ENCODE results near the gene PDZRN3. TPM values are rescaled to one million over a fixed set of nuclear protein-coding genes. Genes with fewer than 3 reads are reported as not detected.

The PDZRN3 gene
- total and polyA plus RNA-seq, 4 donors = 0.69 to 1.8 (median 0.92) TPM

DNA sequence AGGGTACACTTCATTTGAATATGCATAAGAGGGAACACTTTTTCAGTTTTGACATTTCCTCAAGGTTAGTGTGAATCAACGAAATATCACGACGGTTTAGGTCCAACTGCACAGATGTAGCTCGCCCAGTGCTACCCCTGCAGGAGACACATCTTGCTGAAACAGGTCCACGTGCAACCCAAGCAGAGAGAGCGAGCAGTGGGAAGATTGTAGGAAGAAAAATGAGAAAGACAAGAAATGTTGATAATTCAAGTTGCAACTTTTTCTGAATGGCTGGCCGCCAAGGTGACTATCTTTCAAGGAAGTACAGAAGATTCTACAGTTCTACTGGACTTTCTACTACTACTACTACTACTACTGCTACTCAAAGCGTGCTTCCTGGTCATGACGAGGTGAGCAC lies 231.7 kb downstream of the PDZRN3 start:
- 88% methylated on average over 9 of the region's 9 CpGs for WGBS
- no peak for TF ChIP-seq NR2F2 (IDR thresholded peaks at IDR 0.05)
- TF ChIP-seq, protein P1, sequence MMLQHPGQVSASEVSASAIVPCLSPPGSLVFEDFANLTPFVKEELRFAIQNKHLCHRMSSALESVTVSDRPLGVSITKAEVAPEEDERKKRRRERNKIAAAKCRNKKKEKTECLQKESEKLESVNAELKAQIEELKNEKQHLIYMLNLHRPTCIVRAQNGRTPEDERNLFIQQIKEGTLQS (IDR thresholded peaks at IDR 0.05) = no peak
- no peak for TF ChIP-seq EGR1 (IDR thresholded peaks at IDR 0.05; ENCODE audit: low read depth in 2 of 2)
- Histone ChIP-seq H3K27ac (ENCODE audit: low read depth in 1 of 2, low read length in 2 of 2) (no peak overlapping the region), H3K4me3 (ENCODE audit: low read depth in 1 of 3, low read length in 3 of 3) (no peak overlapping the region), H3K4me1 (ENCODE audit: control insufficient read depth in 4 of 4, insufficient read depth in 4 of 4, low read length in 3 of 4) (no peaks in the 10 kb centered on the region), H3K27me3 (ENCODE audit: control insufficient read depth in 4 of 4, insufficient read depth in 4 of 4, low read length in 3 of 4) (no peaks in the 10 kb centered on the region), H3K9me3 (ENCODE audit: control insufficient read depth in 4 of 4, low read length in 3 of 4) (no peaks in the 10 kb centered on the region), H3K36me3 (ENCODE audit: control insufficient read depth in 4 of 4, insufficient read depth in 3 of 4, low read depth in 1 of 4, low read length in 3 of 4) (no peaks in the 10 kb centered on the region), H3K9ac (ENCODE audit: low read depth in 1 of 2, low read length in 2 of 2) (no peak overlapping the region)
- DNase-seq (ENCODE audit: low spot score) = no peak

DNA sequence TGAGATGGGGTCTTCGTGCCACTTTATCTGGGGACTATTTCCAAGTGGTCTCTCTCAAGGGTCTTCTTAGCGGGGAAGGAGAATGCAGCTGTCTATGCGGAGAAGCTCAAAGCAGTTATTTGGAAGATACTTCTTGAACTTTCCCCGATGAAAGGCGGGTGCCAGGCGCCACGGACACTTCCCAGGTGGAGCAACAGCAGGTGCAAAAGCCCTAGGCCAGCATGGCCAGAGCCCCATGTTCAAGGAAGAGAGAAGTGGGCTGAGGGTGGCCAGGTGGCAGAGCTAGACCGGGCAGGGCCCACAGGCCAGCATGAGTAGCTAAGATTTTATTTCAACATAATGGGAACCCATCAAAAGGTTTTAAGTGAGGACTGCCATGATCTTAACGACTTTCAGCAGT lies 232.8 kb downstream of the PDZRN3 start:
- Histone ChIP-seq H3K9me3 (ENCODE audit: control insufficient read depth in 4 of 4, low read length in 3 of 4) (no peaks in the 10 kb centered on the region), H3K4me1 (ENCODE audit: control insufficient read depth in 4 of 4, insufficient read depth in 4 of 4, low read length in 3 of 4) (no peaks in the 10 kb centered on the region), H3K4me3 (ENCODE audit: low read depth in 1 of 3, low read length in 3 of 3) (no peak overlapping the region), H3K36me3 (ENCODE audit: control insufficient read depth in 4 of 4, insufficient read depth in 3 of 4, low read depth in 1 of 4, low read length in 3 of 4) (no peaks in the 10 kb centered on the region), H3K9ac (ENCODE audit: low read depth in 1 of 2, low read length in 2 of 2) (no peak overlapping the region), H3K27ac (ENCODE audit: low read depth in 1 of 2, low read length in 2 of 2) (no peak overlapping the region), H3K27me3 (ENCODE audit: control insufficient read depth in 4 of 4, insufficient read depth in 4 of 4, low read length in 3 of 4) (no peaks in the 10 kb centered on the region)
- 84% methylated on average over 9 of the region's 9 CpGs for WGBS
- no peak for DNase-seq (ENCODE audit: low spot score)
- TF ChIP-seq SP1 (IDR thresholded peaks at IDR 0.05) (no peak), TAF1 (conservative IDR thresholded peaks at IDR 0.05) (no peak), EGR1 (IDR thresholded peaks at IDR 0.05; ENCODE audit: low read depth in 2 of 2) (no peak), RAD21 (IDR thresholded peaks at IDR 0.05) (no peak)
- TF ChIP-seq, protein P2, sequence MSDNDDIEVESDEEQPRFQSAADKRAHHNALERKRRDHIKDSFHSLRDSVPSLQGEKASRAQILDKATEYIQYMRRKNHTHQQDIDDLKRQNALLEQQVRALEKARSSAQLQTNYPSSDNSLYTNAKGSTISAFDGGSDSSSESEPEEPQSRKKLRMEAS (IDR thresholded peaks at IDR 0.05) = no peak
- TF ChIP-seq, protein P3, sequence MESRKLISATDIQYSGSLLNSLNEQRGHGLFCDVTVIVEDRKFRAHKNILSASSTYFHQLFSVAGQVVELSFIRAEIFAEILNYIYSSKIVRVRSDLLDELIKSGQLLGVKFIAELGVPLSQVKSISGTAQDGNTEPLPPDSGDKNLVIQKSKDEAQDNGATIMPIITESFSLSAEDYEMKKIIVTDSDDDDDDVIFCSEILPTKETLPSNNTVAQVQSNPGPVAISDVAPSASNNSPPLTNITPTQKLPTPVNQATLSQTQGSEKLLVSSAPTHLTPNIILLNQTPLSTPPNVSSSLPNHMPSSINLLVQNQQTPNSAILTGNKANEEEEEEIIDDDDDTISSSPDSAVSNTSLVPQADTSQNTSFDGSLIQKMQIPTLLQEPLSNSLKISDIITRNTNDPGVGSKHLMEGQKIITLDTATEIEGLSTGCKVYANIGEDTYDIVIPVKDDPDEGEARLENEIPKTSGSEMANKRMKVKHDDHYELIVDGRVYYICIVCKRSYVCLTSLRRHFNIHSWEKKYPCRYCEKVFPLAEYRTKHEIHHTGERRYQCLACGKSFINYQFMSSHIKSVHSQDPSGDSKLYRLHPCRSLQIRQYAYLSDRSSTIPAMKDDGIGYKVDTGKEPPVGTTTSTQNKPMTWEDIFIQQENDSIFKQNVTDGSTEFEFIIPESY (IDR thresholded peaks at IDR 0.05) = no peak
- TF ChIP-seq, protein P1 (IDR thresholded peaks at IDR 0.05) = no peak

DNA sequence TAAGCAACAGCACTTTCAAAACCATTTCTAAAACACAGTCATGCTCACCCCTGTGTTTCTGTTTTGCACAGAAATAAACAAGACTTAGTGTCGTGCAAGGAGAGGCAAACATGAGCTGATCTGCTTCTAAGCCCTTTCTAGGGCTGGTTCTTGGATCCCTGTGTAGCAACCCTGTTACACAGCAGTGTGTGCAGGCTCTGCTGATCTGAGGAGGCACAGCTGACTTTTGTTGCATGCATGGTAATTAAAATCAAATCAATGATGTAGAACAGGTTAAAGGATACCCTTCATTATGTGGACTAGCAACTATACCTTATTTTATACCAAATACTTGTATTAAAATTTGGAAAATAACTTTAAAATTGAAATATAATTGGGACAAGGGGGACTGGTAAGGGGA lies 234.8 kb downstream of the PDZRN3 start:
- 80% methylated on average over 1 of the region's 1 CpG for WGBS
- H3K27me3 ChIP-seq (ENCODE audit: control insufficient read depth in 4 of 4, insufficient read depth in 4 of 4, low read length in 3 of 4) = no peaks in the 10 kb centered on the region
- H3K4me1 ChIP-seq (ENCODE audit: control insufficient read depth in 4 of 4, insufficient read depth in 4 of 4, low read length in 3 of 4) = no peaks in the 10 kb centered on the region
- no peak overlapping the region for H3K27ac ChIP-seq (ENCODE audit: low read depth in 1 of 2, low read length in 2 of 2)
- H3K9ac ChIP-seq (ENCODE audit: low read depth in 1 of 2, low read length in 2 of 2) = no peak overlapping the region
- no peaks in the 10 kb centered on the region for H3K36me3 ChIP-seq (ENCODE audit: control insufficient read depth in 4 of 4, insufficient read depth in 3 of 4, low read depth in 1 of 4, low read length in 3 of 4)
- H3K9me3 ChIP-seq (ENCODE audit: control insufficient read depth in 4 of 4, low read length in 3 of 4) = peaks cover 0 to 2% (median 0%) of the 10 kb centered on the region in 4 donors
- no peak overlapping the region for H3K4me3 ChIP-seq (ENCODE audit: low read depth in 1 of 3, low read length in 3 of 3)
- DNase-seq (ENCODE audit: low spot score) = no peak
- TF ChIP-seq SP1 (IDR thresholded peaks at IDR 0.05) (no peak), YY1 (IDR thresholded peaks at IDR 0.05) (no peak), HNF4G (IDR thresholded peaks at IDR 0.05) (no peak), RXRA (IDR thresholded peaks at IDR 0.05) (no peak), FOXA2 (IDR thresholded peaks at IDR 0.05) (no peak), GABPA (IDR thresholded peaks at IDR 0.05 in 1 of 2, conservative IDR thresholded peaks at IDR 0.05 in 1 of 2) (no peak), RAD21 (IDR thresholded peaks at IDR 0.05) (no peak), NR2F2 (IDR thresholded peaks at IDR 0.05) (no peak), JUND (IDR thresholded peaks at IDR 0.05) (no peak), TAF1 (conservative IDR thresholded peaks at IDR 0.05) (no peak), FOXA1 (IDR thresholded peaks at IDR 0.05) (no peak), HNF4A (conservative IDR thresholded peaks at IDR 0.05) (no peak)
- TF ChIP-seq, protein P4, sequence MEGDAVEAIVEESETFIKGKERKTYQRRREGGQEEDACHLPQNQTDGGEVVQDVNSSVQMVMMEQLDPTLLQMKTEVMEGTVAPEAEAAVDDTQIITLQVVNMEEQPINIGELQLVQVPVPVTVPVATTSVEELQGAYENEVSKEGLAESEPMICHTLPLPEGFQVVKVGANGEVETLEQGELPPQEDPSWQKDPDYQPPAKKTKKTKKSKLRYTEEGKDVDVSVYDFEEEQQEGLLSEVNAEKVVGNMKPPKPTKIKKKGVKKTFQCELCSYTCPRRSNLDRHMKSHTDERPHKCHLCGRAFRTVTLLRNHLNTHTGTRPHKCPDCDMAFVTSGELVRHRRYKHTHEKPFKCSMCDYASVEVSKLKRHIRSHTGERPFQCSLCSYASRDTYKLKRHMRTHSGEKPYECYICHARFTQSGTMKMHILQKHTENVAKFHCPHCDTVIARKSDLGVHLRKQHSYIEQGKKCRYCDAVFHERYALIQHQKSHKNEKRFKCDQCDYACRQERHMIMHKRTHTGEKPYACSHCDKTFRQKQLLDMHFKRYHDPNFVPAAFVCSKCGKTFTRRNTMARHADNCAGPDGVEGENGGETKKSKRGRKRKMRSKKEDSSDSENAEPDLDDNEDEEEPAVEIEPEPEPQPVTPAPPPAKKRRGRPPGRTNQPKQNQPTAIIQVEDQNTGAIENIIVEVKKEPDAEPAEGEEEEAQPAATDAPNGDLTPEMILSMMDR (IDR thresholded peaks at IDR 0.05; ENCODE audit: low read depth, low read length, missing input control) = no peak
- TF ChIP-seq, protein P1 (IDR thresholded peaks at IDR 0.05) = no peak
- TF ChIP-seq, protein P3 (IDR thresholded peaks at IDR 0.05) = no peak
